ENCODE results near the gene NDC80. TPM values are rescaled to one million over a fixed set of nuclear protein-coding genes. Genes with fewer than 3 reads are reported as not detected.
A peak's percentile ranks its signal among the peaks of the same experiment; 100 is the strongest.
"Not testable (repeated sequence)": the region's sequence is repeated elsewhere in the genome, so short reads cannot be mapped to it uniquely, and the experiment has no call there.

Gene NDC80
- 1 to 10 TPM in 3 of 4 donors, under 1 TPM in 1; 0.63 to 3.7 (median 1.4) TPM for total RNA-seq

DNA sequence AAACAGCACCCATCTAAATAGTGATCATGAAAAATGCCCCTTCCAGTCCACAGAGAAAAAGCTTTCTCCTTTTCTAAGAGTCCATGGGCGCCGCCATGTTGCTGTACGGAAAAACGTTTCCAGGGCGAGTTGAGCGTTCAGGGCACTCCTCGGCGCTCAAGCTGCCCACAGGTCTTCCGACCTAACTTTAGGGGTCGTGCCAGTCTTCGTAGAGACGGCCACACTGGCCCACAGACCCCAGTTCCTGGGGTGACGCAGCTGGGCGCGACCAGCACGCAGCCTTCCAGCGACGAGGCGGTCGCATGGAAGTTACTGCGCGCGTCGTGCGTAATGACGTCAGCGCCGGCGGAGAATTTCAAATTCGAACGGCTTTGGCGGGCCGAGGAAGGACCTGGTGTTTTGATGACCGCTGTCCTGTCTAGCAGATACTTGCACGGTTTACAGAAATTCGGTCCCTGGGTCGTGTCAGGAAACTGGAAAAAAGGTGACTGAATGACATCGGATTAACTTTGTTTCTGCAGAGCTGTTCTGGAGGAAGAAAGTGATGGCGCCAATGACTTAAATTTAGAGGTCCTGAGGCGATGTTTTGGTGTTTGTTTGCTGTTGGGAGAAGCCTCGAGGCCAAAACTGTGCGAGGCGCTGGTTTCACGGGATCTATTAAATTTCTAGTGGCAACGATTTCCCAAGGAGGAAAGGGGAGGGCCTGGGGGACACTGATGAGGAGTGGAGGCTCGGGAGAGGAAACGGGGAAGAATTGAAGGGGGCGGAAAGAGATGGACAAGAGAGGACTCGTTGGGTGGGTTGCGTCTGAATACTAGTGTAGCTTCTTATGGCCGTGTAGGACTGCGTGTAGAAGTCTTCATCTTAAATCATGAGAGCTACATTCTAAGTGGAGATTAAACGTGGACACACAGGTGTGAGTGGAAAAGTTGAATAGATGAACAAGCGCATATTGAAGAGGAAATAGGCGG, at the start of gene NDC80, which contains the start of gene METTL4:
NDC80 (plus strand) TSS at position 358 of the 971 bp plus-strand sequence. CDS start 1,429 bp downstream, outside the sequence.
METTL4 (minus strand) TSS at position 306 of the 971 bp plus-strand sequence. CDS start 4,289 bp downstream, outside the sequence.
- Histone ChIP-seq H3K4me3 (peak within 1 kb of the TSS; percentile 61 to 76 (median 70)), H3K27me3 (no peaks in the 10 kb centered on the region), H3K36me3 (peaks cover 0 to 7% (median 0%) of the 10 kb centered on the region in 3 donors), H3K9me3 (no peaks in the 10 kb centered on the region), H3K4me1 (peaks cover 0 to 25% (median 9%) of the 10 kb centered on the region in 4 donors), H3K27ac (peak within 1 kb of the TSS; percentile 94 to 99 (median 97))
- TF ChIP-seq, protein P1, sequence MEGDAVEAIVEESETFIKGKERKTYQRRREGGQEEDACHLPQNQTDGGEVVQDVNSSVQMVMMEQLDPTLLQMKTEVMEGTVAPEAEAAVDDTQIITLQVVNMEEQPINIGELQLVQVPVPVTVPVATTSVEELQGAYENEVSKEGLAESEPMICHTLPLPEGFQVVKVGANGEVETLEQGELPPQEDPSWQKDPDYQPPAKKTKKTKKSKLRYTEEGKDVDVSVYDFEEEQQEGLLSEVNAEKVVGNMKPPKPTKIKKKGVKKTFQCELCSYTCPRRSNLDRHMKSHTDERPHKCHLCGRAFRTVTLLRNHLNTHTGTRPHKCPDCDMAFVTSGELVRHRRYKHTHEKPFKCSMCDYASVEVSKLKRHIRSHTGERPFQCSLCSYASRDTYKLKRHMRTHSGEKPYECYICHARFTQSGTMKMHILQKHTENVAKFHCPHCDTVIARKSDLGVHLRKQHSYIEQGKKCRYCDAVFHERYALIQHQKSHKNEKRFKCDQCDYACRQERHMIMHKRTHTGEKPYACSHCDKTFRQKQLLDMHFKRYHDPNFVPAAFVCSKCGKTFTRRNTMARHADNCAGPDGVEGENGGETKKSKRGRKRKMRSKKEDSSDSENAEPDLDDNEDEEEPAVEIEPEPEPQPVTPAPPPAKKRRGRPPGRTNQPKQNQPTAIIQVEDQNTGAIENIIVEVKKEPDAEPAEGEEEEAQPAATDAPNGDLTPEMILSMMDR (IDR thresholded peaks at IDR 0.05), result peak in 1 of 5 experiments; percentile 21
- TF ChIP-seq EP300 (IDR thresholded peaks at IDR 0.05) (peak; percentile 84 to 91), POLR2A (IDR thresholded peaks at IDR 0.05) (peak in 1 of 2 donors; percentile 54)
- 0 to 1% methylated on average over 30 to 47 of the region's 55 CpGs for WGBS, 2 donors
- DNase-seq (ENCODE audit: low spot score in 2 of 2), result peak; percentile 57 to 74

GRCh38 chr18:2522112-2522511, 49.2 kb upstream of the NDC80 start:
- H3K27me3 ChIP-seq, result no peaks in the 10 kb centered on the region
- TF ChIP-seq EP300 (IDR thresholded peaks at IDR 0.05), result no peak
- TF ChIP-seq POLR2A (IDR thresholded peaks at IDR 0.05), result no peak
- TF ChIP-seq, protein P1 (IDR thresholded peaks at IDR 0.05), result no peak
- H3K4me3 ChIP-seq, result no peak overlapping the region
- DNase-seq (ENCODE audit: low spot score in 2 of 2), result no peak
- no peaks in the 10 kb centered on the region for H3K4me1 ChIP-seq
- H3K9me3 ChIP-seq, result no peaks in the 10 kb centered on the region
- peaks cover 0 to 4% (median 0%) of the 10 kb centered on the region in 3 donors for H3K36me3 ChIP-seq
- H3K27ac ChIP-seq, result no peak overlapping the region
- 89 to 95% methylated on average over 4 of the region's 4 CpGs for WGBS, 2 donors

- H3K27me3 ChIP-seq; H3K4me3 ChIP-seq; H3K9me3 ChIP-seq; H3K36me3 ChIP-seq; DNase-seq (ENCODE audit: low spot score in 2 of 2); H3K4me1 ChIP-seq; H3K27ac ChIP-seq: not testable (repeated sequence)
- WGBS, 2 donors, result 34 to 44% methylated on average over 2 of the region's 2 CpGs
These were observed 46.6 kb upstream of the NDC80 start for GRCh38 chr18:2524794-2525198.

DNA sequence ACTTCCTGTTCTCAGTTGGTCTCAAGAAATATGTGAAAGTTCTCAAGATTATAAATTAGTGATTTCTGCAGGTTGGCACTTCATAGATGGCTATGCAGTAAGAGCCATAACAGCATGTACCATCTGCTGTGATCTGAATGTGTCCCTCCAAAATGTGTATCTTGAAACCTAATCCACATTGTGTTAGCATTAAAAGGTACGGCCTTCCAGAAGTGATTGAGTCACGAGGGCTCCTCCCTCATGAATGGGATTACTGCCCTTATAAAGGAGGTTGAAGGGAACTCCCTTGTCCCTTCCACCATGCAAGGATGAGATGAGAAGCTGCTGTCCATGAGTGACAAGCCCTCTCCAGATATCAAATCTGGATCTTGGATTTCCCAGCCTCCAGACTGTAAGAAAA, 45.0 kb upstream of the NDC80 start:
- no peak overlapping the region for H3K4me3 ChIP-seq
- no peaks in the 10 kb centered on the region for H3K36me3 ChIP-seq
- no peak overlapping the region for H3K27ac ChIP-seq
- H3K9me3 ChIP-seq, result no peaks in the 10 kb centered on the region
- no peak for DNase-seq (ENCODE audit: low spot score in 2 of 2)
- no peak for TF ChIP-seq EP300 (IDR thresholded peaks at IDR 0.05)
- TF ChIP-seq, protein P1 (IDR thresholded peaks at IDR 0.05), result no peak
- no peak for TF ChIP-seq POLR2A (IDR thresholded peaks at IDR 0.05)
- no peaks in the 10 kb centered on the region for H3K27me3 ChIP-seq
- no peaks in the 10 kb centered on the region for H3K4me1 ChIP-seq
- 56 to 75% methylated on average over 2 of the region's 2 CpGs for WGBS, 2 donors

- TF ChIP-seq POLR2A (IDR thresholded peaks at IDR 0.05), result no peak
- TF ChIP-seq, protein P1 (IDR thresholded peaks at IDR 0.05), result no peak
- no peak for TF ChIP-seq EP300 (IDR thresholded peaks at IDR 0.05)
- H3K36me3 ChIP-seq, result peaks cover 0 to 17% (median 0%) of the 10 kb centered on the region in 3 donors
These were observed 42.2 kb upstream of the NDC80 start for GRCh38 chr18:2529154-2529553.

More at GRCh38 chr18:2529154-2529553, 42.2 kb upstream of the NDC80 start:
- no peak overlapping the region for H3K27ac ChIP-seq
- WGBS, 2 donors, result 89 to 96% methylated on average over 7 of the region's 7 CpGs
- H3K4me1 ChIP-seq, result no peaks in the 10 kb centered on the region
- no peaks in the 10 kb centered on the region for H3K27me3 ChIP-seq
- no peak overlapping the region for H3K4me3 ChIP-seq
- no peaks in the 10 kb centered on the region for H3K9me3 ChIP-seq
- no peak for DNase-seq (ENCODE audit: low spot score in 2 of 2)
